Liver (tissue), 9 donors: Measurements from ENCODE around the gene CS. TPM values are rescaled to one million over a fixed set of nuclear protein-coding genes. Genes with fewer than 3 reads are reported as not detected.

Source experiments
- DNase-seq: peaks from one replicate; pipeline ENCODE4 v3.0.0-alpha.2; 2017; ENCODE audit warnings: low spot score
- H3K27ac ChIP-seq, 2 donors: one replicate each; pipeline ENCODE4 v1.7.0; 2013; ENCODE audit warnings: inconsistent platforms in 2 of 2, low read length in 2 of 2, control low read depth in 1 of 2, low read depth in 1 of 2, mild to moderate bottlenecking in 1 of 2
- H3K27me3 ChIP-seq, 4 donors: one replicate each; pipeline versions ENCODE4 v1.6.1 to v1.7.0; 2013; ENCODE audit warnings: low read length in 3 of 4, inconsistent platforms in 1 of 4, mild to moderate bottlenecking in 1 of 4, moderate library complexity in 1 of 4; ENCODE audit not compliant: control insufficient read depth in 4 of 4, insufficient read depth in 4 of 4
- H3K36me3 ChIP-seq, 4 donors: one replicate each; pipeline versions ENCODE4 v1.6.1 to v1.7.0; 2013; ENCODE audit warnings: low read length in 3 of 4, mild to moderate bottlenecking in 3 of 4, low read depth in 1 of 4, moderate library complexity in 1 of 4; ENCODE audit not compliant: control insufficient read depth in 4 of 4, insufficient read depth in 3 of 4
- H3K4me1 ChIP-seq, 4 donors: one replicate each; pipeline versions ENCODE4 v1.6.1 to v1.7.0; 2013; ENCODE audit warnings: low read length in 3 of 4, mild to moderate bottlenecking in 3 of 4, moderate library complexity in 1 of 4; ENCODE audit not compliant: control insufficient read depth in 4 of 4, insufficient read depth in 4 of 4
- H3K4me3 ChIP-seq, 3 donors: one replicate each; pipeline versions ENCODE4 v1.6.1 to v1.7.0; 2013; ENCODE audit warnings: low read length in 3 of 3, control low read depth in 1 of 3, low read depth in 1 of 3, mild to moderate bottlenecking in 1 of 3
- H3K9ac ChIP-seq, 2 donors: one replicate each; pipeline ENCODE4 v1.7.0; 2013; ENCODE audit warnings: low read length in 2 of 2, mild to moderate bottlenecking in 2 of 2, moderate library complexity in 2 of 2, control low read depth in 1 of 2, low read depth in 1 of 2
- H3K9me3 ChIP-seq, 4 donors: one replicate each; pipeline versions ENCODE4 v1.6.1 to v1.7.0; 2013; ENCODE audit warnings: low read length in 3 of 4; ENCODE audit not compliant: control insufficient read depth in 4 of 4
- ATF3 ChIP-seq: IDR thresholded peaks from 2 replicates; pipeline ENCODE4 v1.6.1; 2016; ENCODE audit warnings: antibody characterized with exemption
- CTCF ChIP-seq: fragments of 150-350 bp; IDR thresholded peaks from 2 replicates; pipeline ENCODE4 v1.5.1; 2017; ENCODE audit warnings: improper control_type of control experiment, low read depth, low read length; ENCODE audit not compliant: missing input control
- EGR1 ChIP-seq, 2 donors: IDR thresholded peaks; 2 replicates each; pipeline ENCODE4 v1.6.1; 2016 to 2018; ENCODE audit warnings: antibody characterized with exemption in 2 of 2, low read depth in 2 of 2
- FOXA1 ChIP-seq: IDR thresholded peaks from 2 replicates; pipeline ENCODE4 v1.6.1; 2016; ENCODE audit warnings: antibody characterized with exemption
- FOXA2 ChIP-seq: IDR thresholded peaks from 2 replicates; pipeline ENCODE4 v1.6.1; 2016; ENCODE audit warnings: antibody characterized with exemption
- GABPA ChIP-seq, 2 donors: IDR thresholded peaks in 1 of 2; conservative IDR thresholded peaks in 1 of 2; 2 replicates each; pipeline ENCODE4 v1.6.1; 2016; ENCODE audit warnings: antibody characterized with exemption in 2 of 2, mild to moderate bottlenecking in 1 of 2, moderate library complexity in 1 of 2
- HNF4A ChIP-seq, 2 donors: conservative IDR thresholded peaks; 2 replicates each; pipeline ENCODE4 v1.6.1; 2016; ENCODE audit warnings: antibody characterized with exemption in 2 of 2, mild to moderate bottlenecking in 2 of 2
- HNF4G ChIP-seq: IDR thresholded peaks from 2 replicates; pipeline ENCODE4 v1.6.1; 2016; ENCODE audit warnings: antibody characterized with exemption
- JUND ChIP-seq, 2 donors: IDR thresholded peaks; 2 replicates each; pipeline ENCODE4 v1.6.1; 2016; ENCODE audit warnings: antibody characterized with exemption in 2 of 2
- MAX ChIP-seq: IDR thresholded peaks from 2 replicates; pipeline ENCODE4 v1.6.1; 2016; ENCODE audit warnings: antibody characterized with exemption
- NR2F2 ChIP-seq: IDR thresholded peaks from 2 replicates; pipeline ENCODE4 v1.6.1; 2016; ENCODE audit warnings: antibody characterized with exemption
- RAD21 ChIP-seq, 2 donors: IDR thresholded peaks; 2 replicates each; pipeline ENCODE4 v1.6.1; 2016; ENCODE audit warnings: antibody characterized with exemption in 2 of 2, mild to moderate bottlenecking in 2 of 2
- REST ChIP-seq: IDR thresholded peaks from 2 replicates; pipeline ENCODE4 v1.6.1; 2016; ENCODE audit warnings: antibody characterized with exemption, mild to moderate bottlenecking
- RXRA ChIP-seq, 2 donors: IDR thresholded peaks; 2 replicates each; pipeline ENCODE4 v1.6.1; 2017 to 2018; ENCODE audit warnings: antibody characterized with exemption in 2 of 2, mild to moderate bottlenecking in 1 of 2
- SP1 ChIP-seq: IDR thresholded peaks from 2 replicates; pipeline ENCODE4 v1.6.1; 2018; ENCODE audit warnings: antibody characterized with exemption, mild to moderate bottlenecking
- TAF1 ChIP-seq: conservative IDR thresholded peaks from 2 replicates; pipeline ENCODE4 v1.6.1; 2016; ENCODE audit warnings: antibody characterized with exemption, mild to moderate bottlenecking
- YY1 ChIP-seq: IDR thresholded peaks from 2 replicates; pipeline ENCODE4 v1.6.1; 2016; ENCODE audit warnings: antibody characterized with exemption, mild to moderate bottlenecking
- ZBTB33 ChIP-seq: IDR thresholded peaks from 2 replicates; pipeline ENCODE4 v1.6.1; 2016; ENCODE audit warnings: antibody characterized with exemption
- WGBS: extraction: QIAGEN DNeasy Blood & Tissue Kit; methylation state at CpG from one replicate; pipeline ENCODE4 v1.1.7; 2013; 5-methylcytosine and 5-hydroxymethylcytosine counted together
- polyA plus RNA-seq, 2 donors: library from polyadenylated mRNA; stranded (reverse) in 1 of 2; unstranded in 1 of 2; fragments of 200-250 nt in 1 of 2; fragments of >200 nt in 1 of 2; fragmentation: Nextera tagmentation in 1 of 2; extraction: Ambion mirVana in 1 of 2; gene quantifications; one replicate each; pipeline versions ENCODE4 v1.2.1 to v1.2.3, GENCODE V29; 2013 to 2015
- total RNA-seq, 2 donors: library from RNA; depleted of rRNA; stranded (reverse); fragments of >200 nt; gene quantifications; one replicate each; pipeline ENCODE4 v1.2.3, GENCODE V29; 2014
- donor health status: healthy.
- donor health status: healthy.
- donor health status: healthy.
- donor health status: healthy.
- donor health status: healthy.

The CS gene
- total and polyA plus RNA-seq, 4 donors = 33.8 to 79.9 (median 47.5) TPM

GRCh38 chr12:56308714-56309113 is 8.6 kb upstream of the CS start:
- peaks cover 9 to 26% (median 19%) of the 10 kb centered on the region in 4 donors for H3K36me3 ChIP-seq
- no peak for TF ChIP-seq FOXA2
- TF ChIP-seq ZBTB33 = no peak
- TF ChIP-seq EGR1 (IDR thresholded peaks at IDR 0.05; ENCODE audit: low read depth in 2 of 2) = no peak
- TF ChIP-seq MAX = no peak
- TF ChIP-seq SP1 = no peak
- no peak for TF ChIP-seq ATF3
- TF ChIP-seq RXRA (IDR thresholded peaks at IDR 0.05) = no peak
- TF ChIP-seq HNF4G = no peak
- TF ChIP-seq REST = no peak
- TF ChIP-seq NR2F2 = no peak
- TF ChIP-seq YY1 = no peak
- TF ChIP-seq GABPA (IDR thresholded peaks at IDR 0.05 in 1 of 2, conservative IDR thresholded peaks at IDR 0.05 in 1 of 2) = no peak
- TF ChIP-seq RAD21 (IDR thresholded peaks at IDR 0.05) = no peak
- TF ChIP-seq FOXA1 = no peak
- no peak for TF ChIP-seq CTCF
- no peak for TF ChIP-seq HNF4A (conservative IDR thresholded peaks at IDR 0.05)
- no peak for TF ChIP-seq JUND (IDR thresholded peaks at IDR 0.05)
- no peak for TF ChIP-seq TAF1
- no peak overlapping the region for H3K4me3 ChIP-seq
- H3K9me3 ChIP-seq = no peaks in the 10 kb centered on the region
- 94% methylated on average over 3 of the region's 3 CpGs for WGBS
- DNase-seq = no peak
- H3K27me3 ChIP-seq = no peaks in the 10 kb centered on the region
- H3K4me1 ChIP-seq = peaks cover 1 to 21% (median 9%) of the 10 kb centered on the region in 4 donors
- H3K27ac ChIP-seq = no peak overlapping the region
- H3K9ac ChIP-seq = no peak overlapping the region
